HepG2 (cell line): ENCODE results near the gene YIPF3. TPM values are rescaled to one million over a fixed set of nuclear protein-coding genes. Genes with fewer than 3 reads are reported as not detected.

ENCODE experiments used
- ATF2 ChIP-seq: sonication (generic); formaldehyde crosslinking; IDR thresholded peaks from 2 replicates; pipeline ENCODE4 v1.4.0; 2020; ENCODE audit warnings: missing genetic modification reagents
- FOXP4 ChIP-seq: sonication (generic); formaldehyde crosslinking; IDR thresholded peaks from 2 replicates; pipeline ENCODE4 v1.4.0; 2020; ENCODE audit warnings: missing genetic modification reagents
- HES4 ChIP-seq: sonication (generic); formaldehyde crosslinking; IDR thresholded peaks from 2 replicates; pipeline ENCODE4 v1.9.0; 2021; ENCODE audit warnings: mild to moderate bottlenecking, missing genetic modification reagents, borderline replicate concordance
- HOXA5 ChIP-seq: sonication (generic); formaldehyde crosslinking; IDR thresholded peaks from 2 replicates; pipeline ENCODE4 v1.4.0; 2020; ENCODE audit warnings: missing genetic modification reagents
- NFATC3 ChIP-seq: sonication (generic); formaldehyde crosslinking; IDR thresholded peaks from 2 replicates; pipeline ENCODE4 v1.5.1; 2020; ENCODE audit warnings: mild to moderate bottlenecking, missing genetic modification reagents
- NR2F2 ChIP-seq: IDR thresholded peaks from 2 replicates; pipeline ENCODE4 v1.6.1; 2012; ENCODE audit warnings: low read depth, inconsistent platforms, borderline replicate concordance
- RAD21 ChIP-seq: fragments of 450-650 bp; formaldehyde crosslinking; IDR thresholded peaks from 2 replicates; pipeline ENCODE4 v1.5.0; 2020; ENCODE audit warnings: mild to moderate bottlenecking
- RBAK ChIP-seq: sonication (generic); formaldehyde crosslinking; IDR thresholded peaks from 2 replicates; pipeline ENCODE4 v1.5.1; 2020; ENCODE audit warnings: mild to moderate bottlenecking, missing genetic modification reagents
- RBM22 ChIP-seq: fragments of 200-400 bp; formaldehyde crosslinking; optimal IDR thresholded peaks from 2 replicates; pipeline ENCODE3; 2017; ENCODE audit warnings: mild to moderate bottlenecking, low read length, moderate library complexity
- SP140L ChIP-seq: sonication (generic); formaldehyde crosslinking; IDR thresholded peaks from 2 replicates; pipeline ENCODE4 v1.4.0; 2020; ENCODE audit warnings: missing genetic modification reagents, borderline replicate concordance
- TAF15 ChIP-seq: fragments of 200-400 bp; formaldehyde crosslinking; IDR thresholded peaks from one replicate; pipeline ENCODE4 v1.6.1; 2018; ENCODE audit warnings: mild to moderate bottlenecking, low read depth, low read length; ENCODE audit not compliant: poor library complexity, severe bottlenecking
- TIGD3 ChIP-seq: sonication (generic); formaldehyde crosslinking; IDR thresholded peaks from 2 replicates; pipeline ENCODE4 v1.5.1; 2020; ENCODE audit warnings: mild to moderate bottlenecking, missing genetic modification reagents, borderline replicate concordance
- TOE1 ChIP-seq: sonication (generic); formaldehyde crosslinking; IDR thresholded peaks from 2 replicates; pipeline ENCODE4 v1.4.0; 2020; ENCODE audit warnings: mild to moderate bottlenecking, missing genetic modification reagents
- ZNF260 ChIP-seq: sonication (generic); formaldehyde crosslinking; IDR thresholded peaks from 2 replicates; pipeline ENCODE4 v1.4.0; 2020; ENCODE audit warnings: missing genetic modification reagents, low read depth, mild to moderate bottlenecking, borderline replicate concordance
- ZNF280B ChIP-seq: sonication (generic); formaldehyde crosslinking; IDR thresholded peaks from 2 replicates; pipeline ENCODE4 v1.5.0; 2020; ENCODE audit warnings: missing genetic modification reagents, mild to moderate bottlenecking, borderline replicate concordance
- ZNF296 ChIP-seq: sonication (generic); formaldehyde crosslinking; conservative IDR thresholded peaks from 2 replicates; pipeline ENCODE4 v1.5.0; 2020; ENCODE audit warnings: mild to moderate bottlenecking, missing genetic modification reagents
- ZNF350 ChIP-seq: sonication (generic); formaldehyde crosslinking; IDR thresholded peaks from 2 replicates; pipeline ENCODE4 v1.4.0; 2020; ENCODE audit warnings: mild to moderate bottlenecking, low read depth, missing genetic modification reagents, borderline replicate concordance
- ZNF557 ChIP-seq: sonication (generic); formaldehyde crosslinking; IDR thresholded peaks from 2 replicates; pipeline ENCODE4 v1.4.0; 2020; ENCODE audit warnings: missing genetic modification reagents
- ZNF574 ChIP-seq: sonication (generic); formaldehyde crosslinking; IDR thresholded peaks from 2 replicates; pipeline ENCODE4 v1.4.0; 2020; ENCODE audit warnings: missing genetic modification reagents
- ZNF780A ChIP-seq: sonication (generic); formaldehyde crosslinking; IDR thresholded peaks from 2 replicates; pipeline ENCODE4 v1.8.0; 2022; ENCODE audit warnings: mild to moderate bottlenecking, missing genetic modification reagents, moderate library complexity
- polyA plus RNA-seq, 8 experiments: library from polyadenylated mRNA; depleted of rRNA in 3 of 8; stranded (reverse) in 7 of 8; unstranded in 1 of 8; fragments of >200 nt; fragmentation: Illumina TruSeq in 4 of 8; extraction: Trizol in 4 of 8; gene quantifications; 2 replicates each; pipeline versions ENCODE4 v1.2.1 to v1.2.3, GENCODE V29; 2011 to 2016; ENCODE audit warnings: low read depth in 4 of 8, missing spikeins in 1 of 8, mixed read lengths in 1 of 8; ENCODE audit not compliant: insufficient read depth in 1 of 8
- total RNA-seq, 5 experiments: library from RNA; depleted of rRNA; stranded (reverse); fragments of >200 nt; fragmentation: Illumina TruSeq; extraction: Trizol; gene quantifications; 2 replicates each; pipeline ENCODE4 v1.2.3, GENCODE V29; 2016; ENCODE audit warnings: low read depth in 1 of 5

Gene YIPF3
- total and polyA plus RNA-seq, 2 of the 13 experiments (the other 11 are each of a cell fraction or from before 2014, with no cell fraction given) = 107 to 206 TPM

- TF ChIP-seq ZNF350 = peak; percentile 51; the same call in 1 of the 2 replicates
- peak; percentile 85 for TF ChIP-seq RBM22
- TF ChIP-seq SP140L (CRISPR knock-in tag) = 0 out of 2 replicates have a peak, but pooled peaks have one; percentile 43
- peak; percentile 75; the same call in 1 of the 2 replicates for TF ChIP-seq ZNF280B (CRISPR knock-in tag)
- TF ChIP-seq NR2F2 = no peak
- no peak for TF ChIP-seq ZNF557 (CRISPR knock-in tag)
- TF ChIP-seq FOXP4 (CRISPR knock-in tag) = no peak
- no peak; the same call in none of the 2 replicates for TF ChIP-seq ZNF574 (CRISPR knock-in tag)
- TF ChIP-seq RAD21 = peak; percentile 92
- TF ChIP-seq ZNF780A (CRISPR knock-in tag) = no peak
- TF ChIP-seq ATF2 (CRISPR knock-in tag) = no peak
- no peak for TF ChIP-seq ZNF260 (CRISPR knock-in tag)
- TF ChIP-seq TIGD3 (CRISPR knock-in tag) = no peak
- TF ChIP-seq RBAK (CRISPR knock-in tag) = no peak
- TF ChIP-seq TOE1 (CRISPR knock-in tag) = no peak
- no peak for TF ChIP-seq TAF15
- no peak for TF ChIP-seq ZNF296 (CRISPR knock-in tag)
- TF ChIP-seq HES4 (CRISPR knock-in tag) = no peak
- no peak for TF ChIP-seq NFATC3 (CRISPR knock-in tag)
- TF ChIP-seq HOXA5 = no peak
These were observed 9.9 kb downstream of the YIPF3 start (continued) for GRCh38 chr6:43506667-43507471.
